K562 (cell line): ENCODE data around the gene RBM18. TPM values are rescaled to one million over a fixed set of nuclear protein-coding genes. Genes with fewer than 3 reads are reported as not detected.

Experiments used
- EGR1 ChIP-seq: fragments of 450-650 bp; conservative IDR thresholded peaks from 2 replicates; pipeline ENCODE4 v1.6.1; 2017; ENCODE audit warnings: mild to moderate bottlenecking
- ETV1 ChIP-seq: fragments of 450-650 bp; conservative IDR thresholded peaks from 2 replicates; pipeline ENCODE4 v1.6.1; 2016; ENCODE audit warnings: missing genetic modification characterization, control low read depth, low read depth, missing compliant biosample characterization
- FOXP1 ChIP-seq: sonication (generic); formaldehyde crosslinking; IDR thresholded peaks from 2 replicates; pipeline ENCODE4 v1.8.0; 2022; ENCODE audit warnings: mild to moderate bottlenecking, missing genetic modification reagents
- GABPB1 ChIP-seq: sonication (generic); formaldehyde crosslinking; IDR thresholded peaks from 2 replicates; pipeline ENCODE4 v1.8.0; 2022; ENCODE audit warnings: mild to moderate bottlenecking, missing genetic modification reagents
- HDGF ChIP-seq: fragments of 450-650 bp; IDR thresholded peaks from 2 replicates; pipeline ENCODE4 v1.6.1; 2016
- HEY1 ChIP-seq: fragments of 250-450 bp; sonication (Bioruptor Pico); IDR thresholded peaks from 2 replicates; pipeline ENCODE4 v1.5.0; 2020; ENCODE audit warnings: mild to moderate bottlenecking, moderate library complexity, borderline replicate concordance
- ILF3 ChIP-seq: fragments of 450-650 bp; IDR thresholded peaks from 2 replicates; pipeline ENCODE4 v1.6.1; 2018; ENCODE audit warnings: antibody characterized with exemption, mild to moderate bottlenecking, moderate library complexity, borderline replicate concordance
- KDM1A ChIP-seq, 2 experiments: fragments of 450-650 bp; IDR thresholded peaks; 2 replicates each; pipeline ENCODE4 v1.6.1; 2016; ENCODE audit warnings: mild to moderate bottlenecking in 2 of 2
- MAFG ChIP-seq: fragments of 450-650 bp; conservative IDR thresholded peaks from 2 replicates; pipeline ENCODE4 v1.6.1; 2016; ENCODE audit warnings: missing genetic modification characterization, missing compliant biosample characterization
- MTF1 ChIP-seq: fragments of 250-450 bp; sonication (Bioruptor Pico); IDR thresholded peaks from 2 replicates; pipeline ENCODE4 v1.9.0; 2021; ENCODE audit warnings: moderate library complexity, mild to moderate bottlenecking, inconsistent platforms, borderline replicate concordance
- PCBP2 ChIP-seq: fragments of 200-400 bp; formaldehyde crosslinking; IDR thresholded peaks from 2 replicates; pipeline ENCODE4 v1.6.1; 2018; ENCODE audit warnings: low read length, low read depth, mild to moderate bottlenecking, moderate library complexity; ENCODE audit not compliant: poor library complexity, severe bottlenecking
- PKNOX1 ChIP-seq: fragments of 450-650 bp; IDR thresholded peaks from 2 replicates; pipeline ENCODE4 v1.6.1; 2016
- POLR2H ChIP-seq: IDR thresholded peaks from 2 replicates; pipeline ENCODE4 v1.6.1; 2016; ENCODE audit warnings: missing genetic modification characterization, low read depth, mild to moderate bottlenecking, control low read depth, missing compliant biosample characterization, moderate library complexity
- PTRF ChIP-seq: fragments of 450-650 bp; IDR thresholded peaks from 2 replicates; pipeline ENCODE4 v1.6.1; 2016; ENCODE audit warnings: mild to moderate bottlenecking, missing genetic modification characterization, missing compliant biosample characterization
- RAD21 ChIP-seq, 2 experiments: fragments of 250-450 bp in 1 of 2; fragments of 450-650 bp in 1 of 2; sonication (Bioruptor Pico) in 1 of 2; formaldehyde crosslinking in 1 of 2; IDR thresholded peaks in 1 of 2; conservative IDR thresholded peaks in 1 of 2; 2 replicates each; pipeline versions ENCODE4 v1.4.0 to v1.8.0; 2020 to 2022; ENCODE audit warnings: mild to moderate bottlenecking in 2 of 2, moderate library complexity in 1 of 2
- RCOR1 ChIP-seq, 2 experiments: IDR thresholded peaks; 2 replicates each; pipeline ENCODE4 v1.6.1; 2012; ENCODE audit warnings: low read depth in 2 of 2, low read length in 2 of 2, borderline replicate concordance in 1 of 2, improper control_type of control experiment in 1 of 2
- RFX1 ChIP-seq: fragments of 450-650 bp; IDR thresholded peaks from 2 replicates; pipeline ENCODE4 v1.6.1; 2016; ENCODE audit warnings: mild to moderate bottlenecking, moderate library complexity
- RNF2 ChIP-seq: sonication (generic); IDR thresholded peaks from 2 replicates; pipeline ENCODE4 v1.6.1; 2016
- SMARCA4 ChIP-seq: fragments of 450-650 bp; IDR thresholded peaks from 2 replicates; pipeline ENCODE4 v1.6.1; 2016
- SRSF1 ChIP-seq: fragments of 200-400 bp; formaldehyde crosslinking; IDR thresholded peaks from 2 replicates; pipeline ENCODE4 v1.6.1; 2017; ENCODE audit warnings: mild to moderate bottlenecking, low read depth, low read length, moderate library complexity
- SRSF9 ChIP-seq: fragments of 200-400 bp; formaldehyde crosslinking; IDR thresholded peaks from 2 replicates; pipeline ENCODE4 v1.6.1; 2017; ENCODE audit warnings: low read depth, low read length, borderline replicate concordance
- TFAP4 ChIP-seq: sonication (generic); formaldehyde crosslinking; IDR thresholded peaks from 2 replicates; pipeline ENCODE4 v1.8.0; 2022; ENCODE audit warnings: missing genetic modification reagents, mild to moderate bottlenecking, moderate library complexity, borderline replicate concordance
- YY1 ChIP-seq, 3 experiments: IDR thresholded peaks; 2 replicates each; pipeline ENCODE4 v1.6.1; 2011; ENCODE audit warnings: low read length in 2 of 3, mild to moderate bottlenecking in 2 of 3, moderate library complexity in 2 of 3, borderline replicate concordance in 1 of 3, control low read depth in 1 of 3, low read depth in 1 of 3; ENCODE audit not compliant: insufficient read depth in 3 of 3, insufficient replicate concordance in 2 of 3, control insufficient read depth in 1 of 3, insufficient read length in 1 of 3; ENCODE audit errors: extremely low read depth in 1 of 3
- ZC3H11A ChIP-seq: IDR thresholded peaks from 2 replicates; pipeline ENCODE4 v1.6.1; 2012; ENCODE audit warnings: low read depth, low read length, improper control_type of control experiment
- ZNF551 ChIP-seq: fragments of 250-450 bp; sonication (Bioruptor Pico); IDR thresholded peaks from 2 replicates; pipeline ENCODE4 v1.5.0; 2021; ENCODE audit warnings: mild to moderate bottlenecking, moderate library complexity
- polyA plus RNA-seq, 8 experiments: library from polyadenylated mRNA; depleted of rRNA in 4 of 8; stranded (reverse) in 5 of 8; unstranded in 3 of 8; fragments of >200 nt; fragmentation: Nextera tagmentation in 2 of 8; fragmentation: Illumina TruSeq in 1 of 8; extraction: Ambion mirVana in 2 of 8; extraction: Trizol in 1 of 8; gene quantifications; 2 replicates each; pipeline versions ENCODE4 v1.2.1 to v1.2.3, GENCODE V29; 2011 to 2014; ENCODE audit warnings: inconsistent platforms in 1 of 8, missing spikeins in 1 of 8
- total RNA-seq, 7 experiments: library from RNA; depleted of rRNA in 6 of 7; stranded (reverse); fragments of >200 nt in 6 of 7; fragmentation: Illumina TruSeq in 2 of 7; extraction: Trizol in 2 of 7; gene quantifications; 2 replicates each; pipeline versions ENCODE4 v1.2.1 to v1.2.3, GENCODE V29; 2011 to 2021; ENCODE audit warnings: low replicate concordance in 1 of 7
- TF ChIP-seq, protein P1 (sequence below): fragments of 450-650 bp; formaldehyde crosslinking; IDR thresholded peaks from 2 replicates; pipeline ENCODE4 v1.4.0; 2022; ENCODE audit warnings: missing genetic modification characterization

RBM18 gene
- total and polyA plus RNA-seq, 9 of the 15 experiments (the other 6 are each of a cell fraction or from before 2014, with no cell fraction given) = 7.9 to 86.3 (median 34.0) TPM

DNA sequence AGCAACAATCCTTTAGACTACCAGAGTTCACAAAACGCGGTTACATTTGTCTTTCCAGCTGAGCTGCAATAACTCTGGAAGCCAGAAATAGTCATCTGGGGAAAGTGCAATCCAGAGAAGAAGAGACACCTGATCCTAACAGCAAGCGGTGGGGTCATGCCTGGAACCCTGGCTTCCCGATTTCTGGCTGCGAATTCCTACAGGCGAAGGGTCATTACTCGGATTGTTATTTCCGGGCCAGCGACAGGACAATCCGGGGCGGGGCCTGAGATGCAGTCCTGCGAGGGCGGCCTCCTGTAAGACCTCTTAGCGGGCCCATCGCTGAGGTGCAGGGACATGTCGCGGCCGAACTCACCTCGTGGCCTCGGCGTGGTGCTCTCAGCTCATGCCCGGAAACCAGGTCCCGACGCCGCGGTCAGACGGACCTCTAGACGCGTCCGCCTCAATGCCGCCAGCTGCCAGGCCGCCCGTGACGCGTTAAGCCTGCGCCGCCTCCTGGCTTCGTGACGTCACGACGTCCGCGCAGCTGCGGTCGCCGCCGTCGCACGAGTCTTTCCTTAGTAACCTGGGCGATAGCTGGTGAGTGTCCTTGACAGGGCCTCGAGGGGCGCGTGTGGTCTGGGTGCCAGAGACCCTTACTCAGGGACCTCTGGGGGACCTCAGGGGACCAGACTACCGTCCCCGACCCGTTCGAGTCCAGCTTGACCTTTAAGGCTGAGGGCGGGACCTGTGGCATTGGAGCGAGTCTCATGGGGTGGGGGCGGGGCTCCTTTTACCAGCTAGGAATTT is at the start of gene RBM18, which contains the start of gene MRRF (continued):
- TF ChIP-seq ILF3 (no peak), ZNF551 (no peak), SRSF9 (no peak), PCBP2 (no peak), TFAP4 (CRISPR knock-in tag) (peak; percentile 99), RNF2 (peak; percentile 79; the same call in 1 of the 2 replicates), SRSF1 (no peak), RFX1 (peak; percentile 74), POLR2H (tag) (peak; percentile 78), ETV1 (tag) (peak; percentile 83), ZC3H11A (no peak), SMARCA4 (no peak), YY1 (IDR thresholded peaks at IDR 0.05; ENCODE audit: borderline replicate concordance in 1 of 3, control insufficient read depth in 1 of 3, extremely low read depth in 1 of 3, insufficient read depth in 3 of 3, insufficient read length in 1 of 3, insufficient replicate concordance in 2 of 3, low read depth in 1 of 3, low read length in 2 of 3) (peak in 2 of 3 experiments; percentile 58 to 71), KDM1A (IDR thresholded peaks at IDR 0.05) (no peak), GABPB1 (CRISPR knock-in tag) (peak; percentile 88), MTF1 (CRISPR knock-in tag) (no peak), HEY1 (CRISPR knock-in tag) (no peak), FOXP1 (peak; percentile 98), RAD21 (CRISPR knock-in tag; conservative IDR thresholded peaks at IDR 0.05 in 1 of 2, IDR thresholded peaks at IDR 0.05 in 1 of 2) (no peak), PTRF (no peak), PKNOX1 (peak; percentile 47), EGR1 (peak; percentile 57), MAFG (tag) (no peak), RCOR1 (IDR thresholded peaks at IDR 0.05; ENCODE audit: borderline replicate concordance in 1 of 2, low read depth in 2 of 2, low read length in 2 of 2) (no peak; a peak in 2 of 4 replicates), HDGF (no peak)
- TF ChIP-seq, protein P1, sequence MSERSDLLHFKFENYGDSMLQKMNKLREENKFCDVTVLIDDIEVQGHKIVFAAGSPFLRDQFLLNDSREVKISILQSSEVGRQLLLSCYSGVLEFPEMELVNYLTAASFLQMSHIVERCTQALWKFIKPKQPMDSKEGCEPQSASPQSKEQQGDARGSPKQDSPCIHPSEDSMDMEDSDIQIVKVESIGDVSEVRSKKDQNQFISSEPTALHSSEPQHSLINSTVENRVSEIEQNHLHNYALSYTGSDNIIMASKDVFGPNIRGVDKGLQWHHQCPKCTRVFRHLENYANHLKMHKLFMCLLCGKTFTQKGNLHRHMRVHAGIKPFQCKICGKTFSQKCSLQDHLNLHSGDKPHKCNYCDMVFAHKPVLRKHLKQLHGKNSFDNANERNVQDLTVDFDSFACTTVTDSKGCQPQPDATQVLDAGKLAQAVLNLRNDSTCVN (CRISPR knock-in tag) = no peak
